Activated naive CD8-positive, alpha-beta T cell (primary cell): Measurements from ENCODE around the gene IGLL1.
"Not testable (repeated sequence)": the region's sequence is repeated elsewhere in the genome, so short reads cannot be mapped to it uniquely, and the experiment has no call there.

Experiments
- H3K27ac Mint-ChIP-seq: one replicate; pipeline ENCODE4 v1.8.0; 2021; ENCODE audit warnings: mixed read lengths
- H3K27me3 Mint-ChIP-seq: one replicate; pipeline ENCODE4 v1.8.0; 2021; ENCODE audit warnings: mixed read lengths
- H3K36me3 Mint-ChIP-seq: one replicate; pipeline ENCODE4 v1.8.0; 2021; ENCODE audit warnings: mixed read lengths
- H3K4me1 Mint-ChIP-seq: one replicate; pipeline ENCODE4 v1.8.0; 2021; ENCODE audit warnings: low read depth, mixed read lengths
- H3K4me3 Mint-ChIP-seq: one replicate; pipeline ENCODE4 v1.8.0; 2021; ENCODE audit warnings: mild to moderate bottlenecking, mixed read lengths
- H3K9me3 Mint-ChIP-seq: one replicate; pipeline ENCODE4 v1.8.0; 2021; ENCODE audit warnings: low read depth, mixed read lengths

Gene IGLL1

DNA sequence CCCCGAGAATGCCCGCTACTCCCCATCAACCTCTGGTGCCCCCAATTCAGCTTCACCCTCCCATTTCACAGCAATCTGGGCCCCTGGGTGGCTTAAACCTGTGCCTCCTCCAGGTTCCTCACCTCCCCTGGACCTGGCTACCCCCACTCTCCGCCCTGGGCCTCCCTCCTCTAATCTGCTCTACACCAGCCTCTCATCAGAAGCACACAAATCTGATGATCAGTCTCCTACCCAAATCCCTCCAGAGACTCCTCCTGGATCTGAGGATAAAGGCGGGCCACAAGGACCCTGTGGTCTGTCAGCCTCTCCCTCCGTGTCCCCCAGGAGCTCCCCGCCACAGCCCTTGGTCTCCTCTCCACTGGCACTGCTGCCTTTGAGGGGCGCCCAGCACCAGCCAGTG lies 23.2 kb upstream of the IGLL1 start:
- H3K27ac Mint-ChIP-seq: no peak overlapping the region
- no peak overlapping the region for H3K4me3 Mint-ChIP-seq
- H3K36me3 Mint-ChIP-seq: no peaks in the 10 kb centered on the region
- no peaks in the 10 kb centered on the region for H3K27me3 Mint-ChIP-seq
- no peaks in the 10 kb centered on the region for H3K9me3 Mint-ChIP-seq
- H3K4me1 Mint-ChIP-seq: no peaks in the 10 kb centered on the region

DNA sequence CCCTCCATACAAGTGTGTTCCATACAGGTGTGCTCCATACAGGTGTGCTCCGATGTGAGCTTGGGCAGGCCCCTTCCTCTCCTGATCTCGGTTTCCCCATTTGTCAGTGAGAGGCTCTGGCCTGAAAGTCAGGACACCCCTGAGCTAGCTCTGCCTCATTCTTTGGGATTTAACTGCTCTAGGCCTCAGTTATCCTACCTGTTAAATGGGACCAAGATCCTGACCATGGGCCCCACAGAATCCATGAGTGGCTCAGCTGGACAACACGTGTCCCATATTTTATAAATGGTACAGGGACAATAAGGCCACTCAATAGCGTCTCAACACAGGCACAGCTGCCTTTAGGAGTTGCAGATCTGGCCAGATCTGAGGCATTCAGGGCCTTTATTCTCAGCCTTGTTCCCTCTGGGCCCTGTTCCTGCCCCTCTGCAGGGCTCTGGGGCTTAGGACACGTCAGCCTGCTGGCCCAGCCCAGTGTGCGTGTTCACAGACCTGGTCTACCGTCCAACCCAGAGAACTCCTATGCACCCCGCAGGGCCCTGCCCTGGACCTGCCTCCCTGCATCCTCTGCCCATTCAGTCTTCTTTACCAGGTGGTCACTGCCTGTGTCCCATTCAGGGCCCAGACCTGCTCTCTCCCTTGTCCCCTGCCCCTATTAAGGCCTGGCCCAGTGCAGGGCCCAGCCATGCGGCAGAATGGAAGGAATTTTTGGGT lies 18.9 kb upstream of the IGLL1 start:
- H3K4me1 Mint-ChIP-seq: no peaks in the 10 kb centered on the region
- H3K27me3 Mint-ChIP-seq: no peaks in the 10 kb centered on the region
- no peaks in the 10 kb centered on the region for H3K36me3 Mint-ChIP-seq
- H3K4me3 Mint-ChIP-seq: no peak overlapping the region
- no peak overlapping the region for H3K27ac Mint-ChIP-seq
- H3K9me3 Mint-ChIP-seq: no peaks in the 10 kb centered on the region

DNA sequence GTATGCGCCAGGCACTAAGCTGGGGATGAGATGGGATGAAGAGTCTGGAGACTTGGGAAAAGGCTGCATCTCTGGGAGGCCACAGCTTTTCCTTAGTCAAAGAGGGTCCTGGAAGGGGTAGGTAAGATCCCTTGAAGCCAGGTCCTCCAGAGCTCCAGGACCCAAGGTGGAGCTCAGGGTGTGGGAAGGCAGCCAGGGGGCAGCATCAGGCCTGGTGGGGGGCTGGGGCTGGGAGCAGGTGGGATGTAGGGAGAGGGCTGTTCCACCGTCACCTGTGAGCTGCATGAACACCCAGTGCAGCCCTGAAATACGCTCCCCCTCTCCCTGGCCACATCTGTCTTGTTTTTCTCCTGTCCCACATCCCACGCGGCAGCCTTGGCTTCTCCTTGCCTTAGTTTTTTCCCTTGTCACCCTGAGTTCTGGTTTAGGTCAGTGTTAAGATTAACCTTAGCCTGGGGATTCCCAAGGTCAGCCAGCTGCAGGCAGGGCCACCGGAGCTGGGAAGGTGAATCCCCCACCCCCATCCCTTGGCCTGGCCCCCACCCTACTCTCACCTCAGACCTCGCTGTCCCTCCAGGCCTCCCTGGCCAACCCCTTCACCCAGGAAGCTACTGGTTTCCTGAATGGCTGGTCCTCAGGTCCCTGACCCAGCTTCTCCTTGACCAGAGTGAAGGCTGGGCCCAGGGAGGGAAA lies 17.6 kb upstream of the IGLL1 start:
- not testable (repeated sequence) for H3K4me3 Mint-ChIP-seq, H3K36me3 Mint-ChIP-seq, H3K4me1 Mint-ChIP-seq, H3K27ac Mint-ChIP-seq, H3K9me3 Mint-ChIP-seq, H3K27me3 Mint-ChIP-seq

DNA sequence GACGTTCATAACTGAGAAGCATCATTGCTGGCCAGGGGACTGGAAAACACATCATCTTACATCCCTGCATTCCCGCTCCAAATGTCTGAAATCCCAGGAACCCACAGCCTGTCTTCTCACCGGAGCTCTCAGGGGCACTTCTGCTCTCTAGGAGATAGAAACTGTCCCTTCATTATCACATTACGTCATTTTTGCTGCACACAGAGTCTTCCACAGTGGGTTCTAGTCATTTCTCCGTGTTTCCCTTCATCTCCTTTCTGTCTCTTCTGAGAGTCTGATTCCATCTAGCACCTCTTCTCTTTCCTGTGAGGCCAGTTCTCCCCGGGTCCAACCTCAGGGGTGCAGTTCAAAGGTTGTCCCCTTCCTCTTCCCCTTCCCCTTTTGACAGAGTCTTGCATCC lies 15.8 kb upstream of the IGLL1 start:
- not testable (repeated sequence) for H3K27ac Mint-ChIP-seq

DNA sequence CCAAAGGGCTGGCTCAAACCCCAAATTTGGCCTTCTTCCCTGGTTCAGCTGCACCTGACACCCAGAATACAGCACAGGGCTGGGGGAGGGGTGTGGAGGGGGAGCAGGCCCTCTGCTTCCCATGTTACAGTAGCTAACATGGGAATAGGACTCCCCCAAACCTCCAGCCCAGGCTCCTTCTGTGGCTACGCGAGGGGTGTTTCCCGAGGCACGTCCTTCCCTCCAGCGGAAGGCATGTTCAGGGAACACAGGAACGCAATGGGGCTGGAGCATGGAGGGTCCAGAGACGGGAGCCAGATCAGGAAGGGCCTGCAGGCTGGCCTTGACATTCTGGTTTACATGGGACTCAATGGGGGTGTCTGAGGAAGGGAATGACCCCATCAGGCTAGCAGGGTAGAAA lies 11.8 kb upstream of the IGLL1 start:
- Mint-ChIP-seq H3K4me1 (no peaks in the 10 kb centered on the region), H3K36me3 (no peaks in the 10 kb centered on the region), H3K27ac (no peak overlapping the region), H3K27me3 (peaks cover 1% of the 10 kb centered on the region), H3K4me3 (no peak overlapping the region), H3K9me3 (no peaks in the 10 kb centered on the region)

More for the DNA sequence above, 15.8 kb upstream of the IGLL1 start:
- not testable (repeated sequence) for H3K4me3 Mint-ChIP-seq, H3K27me3 Mint-ChIP-seq, H3K36me3 Mint-ChIP-seq, H3K4me1 Mint-ChIP-seq, H3K9me3 Mint-ChIP-seq

DNA sequence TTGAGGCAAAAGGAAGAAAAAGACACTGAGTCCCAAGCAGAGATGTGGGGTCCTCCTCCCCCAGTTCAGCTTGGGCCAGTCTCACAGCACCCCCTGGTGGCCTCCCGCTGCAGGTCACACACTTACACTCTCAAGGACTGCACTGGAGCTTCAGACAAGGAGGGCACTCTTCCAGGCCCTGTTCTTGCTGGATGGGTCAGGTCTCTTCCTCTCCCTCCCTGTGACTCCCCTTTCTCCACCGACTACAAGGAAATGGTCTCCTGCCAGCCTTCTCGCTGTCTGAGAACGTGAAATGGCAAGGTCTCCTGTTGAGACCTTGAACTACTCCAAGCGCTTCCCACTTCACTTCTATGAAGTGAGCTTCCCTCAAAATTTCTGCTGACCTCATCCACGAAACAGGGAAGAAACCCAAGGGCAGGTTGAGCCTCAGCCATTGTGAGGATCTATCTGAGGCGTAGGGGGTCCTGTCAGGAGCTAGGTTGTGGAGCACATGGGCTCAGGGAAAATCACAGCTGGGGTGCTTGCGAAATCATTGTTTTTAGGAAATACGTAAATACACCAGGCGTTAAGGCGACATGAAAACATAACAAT lies 11.2 kb upstream of the IGLL1 start:
- Mint-ChIP-seq H3K36me3 (no peaks in the 10 kb centered on the region), H3K27me3 (peaks cover 1% of the 10 kb centered on the region), H3K27ac (no peak overlapping the region), H3K9me3 (no peaks in the 10 kb centered on the region), H3K4me1 (no peaks in the 10 kb centered on the region), H3K4me3 (no peak overlapping the region)

DNA sequence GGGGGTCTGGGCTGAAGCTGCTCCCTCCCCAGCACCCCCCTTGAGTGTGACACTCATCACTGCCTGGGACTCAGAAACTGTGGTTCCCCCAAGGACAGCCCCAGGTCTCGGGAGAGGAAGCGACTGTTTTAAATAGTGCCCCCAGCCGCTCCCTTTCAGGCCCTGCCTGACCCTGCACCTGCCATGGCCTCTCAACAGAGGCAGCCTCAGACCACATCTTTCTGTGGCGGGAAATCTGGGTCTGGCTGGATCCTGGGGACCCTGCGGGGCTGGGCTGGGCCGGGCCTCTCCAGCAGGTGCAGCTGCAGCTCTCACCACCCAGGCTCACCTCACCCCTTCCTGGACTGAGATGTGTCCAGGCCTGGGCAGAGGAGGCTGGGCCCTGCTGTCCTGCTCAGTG lies 3.7 kb upstream of the IGLL1 start:
- H3K4me1 Mint-ChIP-seq: no peaks in the 10 kb centered on the region
- H3K36me3 Mint-ChIP-seq: no peaks in the 10 kb centered on the region
- H3K27ac Mint-ChIP-seq: no peak overlapping the region
- no peak overlapping the region for H3K4me3 Mint-ChIP-seq
- no peaks in the 10 kb centered on the region for H3K9me3 Mint-ChIP-seq
- peaks cover 10% of the 10 kb centered on the region for H3K27me3 Mint-ChIP-seq

DNA sequence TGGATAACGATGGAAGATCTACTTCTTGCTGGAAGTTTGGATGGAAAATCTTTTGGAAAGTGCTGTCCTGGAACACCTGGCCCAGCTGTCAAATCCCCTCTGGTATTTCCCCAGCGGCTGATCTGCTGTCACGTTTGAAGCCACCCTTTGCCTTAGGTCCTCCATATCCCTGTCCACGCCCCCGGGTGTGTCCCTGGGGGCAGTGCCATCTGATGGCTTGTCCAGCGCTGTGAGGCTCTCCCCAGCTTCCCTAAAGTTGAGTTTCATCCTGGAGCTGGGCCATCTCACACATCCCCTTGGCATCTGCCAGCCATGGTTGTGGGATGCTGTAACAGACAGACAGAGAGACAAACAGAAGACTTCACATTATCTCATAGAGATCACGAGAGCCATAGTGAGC lies 3.1 kb upstream of the IGLL1 start:
- Mint-ChIP-seq H3K9me3 (no peaks in the 10 kb centered on the region), H3K4me1 (no peaks in the 10 kb centered on the region), H3K27me3 (peaks cover 10% of the 10 kb centered on the region), H3K4me3 (no peak overlapping the region), H3K36me3 (no peaks in the 10 kb centered on the region), H3K27ac (no peak overlapping the region)

DNA sequence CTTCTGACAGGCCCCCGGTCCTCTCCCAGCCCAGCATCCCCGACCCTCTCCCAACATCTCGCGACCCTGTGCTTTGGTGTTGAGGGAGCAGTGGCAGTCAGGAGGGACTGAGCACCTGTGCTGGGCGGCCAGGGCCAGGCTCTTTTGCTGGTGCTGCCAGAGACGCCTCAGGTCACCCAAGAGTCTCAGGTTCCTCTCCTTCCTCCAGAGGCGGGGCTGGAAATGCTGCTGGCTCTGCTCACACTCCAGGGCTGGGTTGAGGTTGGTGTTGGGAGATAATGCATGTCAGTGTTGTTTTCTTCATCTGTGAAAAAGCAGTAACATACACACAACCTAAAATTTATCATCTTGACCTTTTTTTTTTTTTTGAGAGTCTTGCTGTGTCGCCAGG lies 1.2 kb upstream of the IGLL1 start:
- Mint-ChIP-seq H3K4me1 (peaks cover 2% of the 10 kb centered on the region), H3K4me3 (no peak overlapping the region), H3K9me3 (no peaks in the 10 kb centered on the region)

DNA sequence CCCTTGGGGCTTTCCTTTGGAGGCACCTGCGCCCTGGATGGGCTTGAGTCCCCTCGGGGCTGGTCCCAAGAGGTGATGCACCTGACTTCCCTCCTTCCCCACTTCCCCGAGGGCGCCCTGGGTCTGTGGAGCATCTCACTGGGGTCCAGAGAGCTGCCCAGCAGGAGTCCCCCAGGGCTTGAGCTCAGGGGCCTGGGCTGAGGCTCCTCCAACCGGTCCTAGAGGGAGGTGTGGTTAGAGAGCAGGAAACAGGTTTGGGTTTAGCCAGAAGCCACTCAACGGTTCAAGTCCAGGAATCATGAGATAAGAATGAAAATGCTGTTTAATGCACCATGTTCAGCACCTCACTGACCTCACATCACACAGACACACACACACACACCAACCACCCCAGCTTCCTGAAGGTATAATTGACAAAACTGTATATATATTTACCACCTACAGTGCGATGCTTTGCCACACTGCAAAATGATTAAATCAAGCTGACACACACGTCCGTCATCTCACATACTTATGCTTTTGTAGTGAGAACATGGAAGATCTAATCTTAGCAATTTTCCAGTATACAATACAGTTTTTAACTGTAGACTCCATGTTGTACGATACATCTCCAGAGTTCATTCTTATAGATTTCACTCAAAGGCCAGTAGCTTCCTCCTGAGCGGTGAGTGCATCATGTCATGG lies 628 bp upstream of the IGLL1 start:
- H3K4me3 Mint-ChIP-seq: no peak overlapping the region
- no peaks in the 10 kb centered on the region for H3K9me3 Mint-ChIP-seq
- H3K36me3 Mint-ChIP-seq: no peaks in the 10 kb centered on the region
- peaks cover 2% of the 10 kb centered on the region for H3K4me1 Mint-ChIP-seq
- H3K27me3 Mint-ChIP-seq: peaks cover 14% of the 10 kb centered on the region
- no peak overlapping the region for H3K27ac Mint-ChIP-seq

More for the DNA sequence above, 1.2 kb upstream of the IGLL1 start:
- Mint-ChIP-seq H3K36me3 (no peaks in the 10 kb centered on the region), H3K27ac (no peak overlapping the region), H3K27me3 (peaks cover 14% of the 10 kb centered on the region)

DNA sequence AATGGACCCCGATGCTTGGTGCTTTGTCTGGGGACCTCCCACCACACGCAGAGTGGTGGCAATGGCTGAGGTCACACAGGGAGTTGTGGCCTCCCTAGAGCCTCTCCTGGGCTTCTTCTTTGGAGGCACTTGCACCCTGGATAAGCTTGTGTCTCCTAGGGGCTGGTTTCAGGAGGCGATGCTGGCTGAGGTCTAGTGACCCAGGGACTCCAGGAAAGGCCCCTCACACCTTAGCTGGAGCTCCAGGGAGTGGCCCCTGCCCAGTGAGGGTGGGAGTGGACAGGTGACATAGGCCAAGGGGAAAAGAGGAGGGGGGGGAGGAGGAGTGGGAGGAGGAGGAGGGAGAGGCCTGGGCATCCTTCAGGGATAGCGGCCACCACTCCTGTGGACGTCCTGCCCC lies 810 bp downstream of the IGLL1 start:
- Mint-ChIP-seq H3K27ac (no peak overlapping the region), H3K4me1 (peaks cover 2% of the 10 kb centered on the region), H3K36me3 (no peaks in the 10 kb centered on the region), H3K9me3 (no peaks in the 10 kb centered on the region), H3K4me3 (no peak overlapping the region), H3K27me3 (peaks cover 16% of the 10 kb centered on the region)

DNA sequence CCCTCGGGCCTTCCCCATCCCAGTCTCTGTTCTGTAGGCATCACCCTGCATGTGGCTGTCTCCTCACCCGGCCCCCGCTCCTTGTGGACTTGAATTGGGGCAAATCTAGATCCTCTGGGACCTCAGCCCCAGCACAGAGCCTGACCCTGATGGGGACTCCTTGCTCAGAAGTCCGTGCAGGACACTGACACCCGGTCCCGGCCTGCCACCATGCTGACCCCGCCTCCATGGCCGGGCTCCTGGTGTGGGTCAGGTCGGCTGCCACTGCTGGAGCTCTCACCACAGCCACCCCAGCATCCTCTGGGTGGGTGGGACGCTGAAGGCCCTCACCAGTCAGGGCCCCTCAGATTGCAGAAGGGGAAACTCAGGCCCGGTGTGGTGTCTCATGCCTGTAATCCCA lies 1.8 kb downstream of the IGLL1 start:
- H3K4me1 Mint-ChIP-seq: peaks cover 2% of the 10 kb centered on the region
- no peak overlapping the region for H3K4me3 Mint-ChIP-seq
- no peaks in the 10 kb centered on the region for H3K9me3 Mint-ChIP-seq
- H3K36me3 Mint-ChIP-seq: no peaks in the 10 kb centered on the region
- no peak overlapping the region for H3K27ac Mint-ChIP-seq
- H3K27me3 Mint-ChIP-seq: peaks cover 15% of the 10 kb centered on the region

DNA sequence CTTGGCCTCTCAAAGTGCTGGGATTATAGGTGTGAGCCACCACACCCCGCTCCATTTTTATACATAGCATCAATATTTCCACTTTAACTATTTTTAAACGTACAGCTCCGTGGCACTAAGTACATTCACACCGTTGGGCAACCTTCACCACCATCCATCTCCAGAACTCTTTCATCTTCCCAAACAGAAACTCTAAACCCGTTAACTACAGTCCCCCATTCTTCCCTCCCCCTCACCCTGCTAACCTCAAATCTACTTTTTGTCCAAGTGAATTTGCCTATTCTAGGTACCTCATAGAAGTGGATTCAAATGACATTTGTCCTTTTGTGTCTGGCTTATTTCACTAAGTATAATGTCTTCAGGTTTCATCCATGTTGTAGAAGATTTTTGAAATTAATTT lies 3.4 kb downstream of the IGLL1 start:
- H3K27me3 Mint-ChIP-seq: peaks cover 14% of the 10 kb centered on the region
- H3K4me1 Mint-ChIP-seq: peaks cover 2% of the 10 kb centered on the region
- H3K4me3 Mint-ChIP-seq: no peak overlapping the region
- H3K9me3 Mint-ChIP-seq: no peaks in the 10 kb centered on the region
- H3K27ac Mint-ChIP-seq: no peak overlapping the region
- no peaks in the 10 kb centered on the region for H3K36me3 Mint-ChIP-seq

DNA sequence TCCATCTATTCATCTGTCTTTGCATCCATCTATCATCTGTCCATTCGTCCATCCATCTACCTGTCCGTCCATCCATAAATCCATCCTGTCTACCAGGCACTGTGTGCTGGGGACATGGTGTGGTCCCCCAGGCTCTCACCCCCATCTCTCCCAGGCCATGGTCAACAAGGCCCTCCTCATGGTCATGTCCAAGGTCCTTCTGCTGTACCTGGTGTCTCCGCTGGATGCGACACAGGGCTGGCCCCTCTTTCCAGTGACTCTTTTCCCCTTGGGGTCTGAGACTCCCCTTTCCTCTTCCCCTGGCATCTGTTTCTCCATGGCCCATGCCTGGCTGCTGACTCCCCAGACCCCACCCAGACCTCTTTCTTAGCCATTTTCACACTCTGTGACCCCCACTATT lies 4.5 kb downstream of the IGLL1 start:
- peaks cover 2% of the 10 kb centered on the region for H3K4me1 Mint-ChIP-seq
- H3K9me3 Mint-ChIP-seq: no peaks in the 10 kb centered on the region
- H3K27me3 Mint-ChIP-seq: peaks cover 11% of the 10 kb centered on the region
- H3K27ac Mint-ChIP-seq: no peak overlapping the region
- H3K4me3 Mint-ChIP-seq: no peak overlapping the region
- no peaks in the 10 kb centered on the region for H3K36me3 Mint-ChIP-seq

DNA sequence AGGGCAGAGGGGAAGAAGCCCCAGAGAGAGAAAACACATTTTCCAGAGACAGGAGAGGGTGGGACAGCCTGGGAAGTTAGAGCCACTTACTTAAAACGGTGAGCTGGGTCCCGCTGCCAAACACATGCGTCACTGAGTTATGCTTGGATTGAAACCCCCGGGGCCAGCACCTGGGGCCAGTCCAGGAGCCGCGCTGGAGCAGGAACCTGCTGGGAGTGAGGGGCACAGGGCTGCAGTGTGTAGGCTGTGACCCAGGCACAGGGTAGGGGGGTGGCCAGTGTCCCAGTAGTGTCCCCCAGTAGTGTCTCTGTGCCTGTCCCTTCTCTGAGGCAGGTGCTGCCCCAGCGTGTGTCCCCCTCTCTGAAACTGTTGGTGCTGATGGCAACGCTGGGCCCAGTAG lies 5.2 kb downstream of the IGLL1 start:
- Mint-ChIP-seq H3K4me3 (no peak overlapping the region), H3K27ac (no peak overlapping the region), H3K36me3 (no peaks in the 10 kb centered on the region), H3K9me3 (no peaks in the 10 kb centered on the region), H3K4me1 (peaks cover 2% of the 10 kb centered on the region), H3K27me3 (peaks cover 11% of the 10 kb centered on the region)
